Loucy (cell line): ENCODE data around the gene CDK11B.

Experiments used
- CTCF ChIP-seq: fragments of 200-600 bp; sonication (generic); conservative IDR thresholded peaks from 2 replicates; pipeline ENCODE4 v1.5.1; 2014; ENCODE audit warnings: mild to moderate bottlenecking, antibody characterized with exemption, low read length
- EZH2phosphoT487 ChIP-seq: fragments of 200-600 bp; IDR thresholded peaks from 2 replicates; pipeline ENCODE4 v1.6.1; 2018; ENCODE audit warnings: antibody characterized with exemption, mild to moderate bottlenecking, moderate library complexity, borderline replicate concordance

GRCh38 chr1:1630191-1630964, 28.4 kb downstream of the CDK11B start:
- no peak for TF ChIP-seq CTCF
- TF ChIP-seq EZH2phosphoT487 = no peak
